ENCODE data around the gene DDX39A. TPM values are rescaled to one million over a fixed set of nuclear protein-coding genes. Genes with fewer than 3 reads are reported as not detected.
"Not testable (repeated sequence)": the region's sequence is repeated elsewhere in the genome, so short reads cannot be mapped to it uniquely, and the experiment has no call there.

DDX39A gene
- total RNA-seq, 1 donor from 2014 or later, result 81.8 TPM

DNA sequence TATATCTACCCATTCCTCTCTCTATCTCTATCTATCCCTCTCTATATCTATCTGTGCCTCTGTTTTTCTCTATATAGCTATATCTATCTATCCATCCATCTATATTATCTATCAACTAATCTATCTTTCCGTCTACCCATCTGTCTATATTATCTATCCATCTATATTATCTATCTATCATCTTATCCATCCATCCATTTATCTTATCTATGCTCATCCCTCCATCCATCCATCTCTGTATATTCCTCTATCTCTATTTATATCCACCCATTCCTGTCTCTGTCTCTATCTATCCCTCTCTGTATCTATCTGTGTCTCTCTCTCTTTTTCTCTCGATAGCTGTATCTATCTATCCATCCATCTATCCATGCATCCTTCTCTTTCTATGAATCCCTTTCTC is 41.8 kb upstream of the DDX39A start:
- Histone ChIP-seq H3K4me3 (no peak overlapping the region), H3K9me3 (no peaks in the 10 kb centered on the region), H3K27ac (no peak overlapping the region), H3K4me1 (no peaks in the 10 kb centered on the region), H3K36me3 (peaks cover 0 to 18% of the 10 kb centered on the region in 2 donors), H3K27me3 (no peaks in the 10 kb centered on the region)
- no peak for DNase-seq (ENCODE audit: extremely low spot score in 2 of 2)
- intact Hi-C loops (cut with DNase I), result no loop called here
- TF ChIP-seq, protein P1, sequence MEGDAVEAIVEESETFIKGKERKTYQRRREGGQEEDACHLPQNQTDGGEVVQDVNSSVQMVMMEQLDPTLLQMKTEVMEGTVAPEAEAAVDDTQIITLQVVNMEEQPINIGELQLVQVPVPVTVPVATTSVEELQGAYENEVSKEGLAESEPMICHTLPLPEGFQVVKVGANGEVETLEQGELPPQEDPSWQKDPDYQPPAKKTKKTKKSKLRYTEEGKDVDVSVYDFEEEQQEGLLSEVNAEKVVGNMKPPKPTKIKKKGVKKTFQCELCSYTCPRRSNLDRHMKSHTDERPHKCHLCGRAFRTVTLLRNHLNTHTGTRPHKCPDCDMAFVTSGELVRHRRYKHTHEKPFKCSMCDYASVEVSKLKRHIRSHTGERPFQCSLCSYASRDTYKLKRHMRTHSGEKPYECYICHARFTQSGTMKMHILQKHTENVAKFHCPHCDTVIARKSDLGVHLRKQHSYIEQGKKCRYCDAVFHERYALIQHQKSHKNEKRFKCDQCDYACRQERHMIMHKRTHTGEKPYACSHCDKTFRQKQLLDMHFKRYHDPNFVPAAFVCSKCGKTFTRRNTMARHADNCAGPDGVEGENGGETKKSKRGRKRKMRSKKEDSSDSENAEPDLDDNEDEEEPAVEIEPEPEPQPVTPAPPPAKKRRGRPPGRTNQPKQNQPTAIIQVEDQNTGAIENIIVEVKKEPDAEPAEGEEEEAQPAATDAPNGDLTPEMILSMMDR (IDR thresholded peaks at IDR 0.05), result no peak
- TF ChIP-seq POLR2AphosphoS5 (IDR thresholded peaks at IDR 0.05; ENCODE audit: insufficient read depth in 1 of 2, low read depth in 1 of 2) (no peak), POLR2A (IDR thresholded peaks at IDR 0.05) (no peak)

GRCh38 chr19:14459703-14460102 is 40.6 kb upstream of the DDX39A start:
- Histone ChIP-seq H3K4me1 (no peaks in the 10 kb centered on the region), H3K27ac (no peak overlapping the region), H3K36me3 (peaks cover 0 to 16% of the 10 kb centered on the region in 2 donors), H3K9me3 (no peaks in the 10 kb centered on the region), H3K4me3 (no peak overlapping the region), H3K27me3 (no peaks in the 10 kb centered on the region)
- DNase-seq (ENCODE audit: extremely low spot score in 2 of 2), result no peak
- intact Hi-C loops (cut with DNase I), result no loop called here
- TF ChIP-seq, protein P1 (IDR thresholded peaks at IDR 0.05), result no peak
- TF ChIP-seq POLR2A (IDR thresholded peaks at IDR 0.05), result no peak
- TF ChIP-seq POLR2AphosphoS5 (IDR thresholded peaks at IDR 0.05; ENCODE audit: insufficient read depth in 1 of 2, low read depth in 1 of 2), result no peak

DNA sequence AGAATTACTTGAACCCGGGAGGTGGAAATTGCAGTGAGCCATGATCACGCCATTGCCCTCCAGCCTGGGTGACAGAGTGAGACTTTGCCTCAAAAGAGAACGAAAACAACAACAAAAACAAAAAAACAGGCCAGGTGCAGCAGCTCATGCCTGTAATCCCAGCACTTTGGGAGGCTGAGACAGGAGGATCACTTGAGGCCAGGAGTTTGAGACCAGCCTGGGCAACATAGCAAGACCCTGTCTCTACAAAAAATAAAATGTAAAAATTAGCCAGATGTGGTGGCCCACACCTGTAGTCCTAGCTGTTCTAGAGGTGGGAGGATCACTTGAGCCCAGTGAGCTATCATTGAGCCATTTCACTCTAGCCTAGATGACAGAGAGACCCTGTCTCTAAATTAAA is 33.2 kb upstream of the DDX39A start:
- H3K36me3 ChIP-seq, result peaks cover 0 to 57% of the 10 kb centered on the region in 2 donors
- H3K4me1 ChIP-seq; DNase-seq (ENCODE audit: extremely low spot score in 2 of 2); H3K27me3 ChIP-seq; intact Hi-C loops (cut with DNase I); H3K27ac ChIP-seq; H3K9me3 ChIP-seq; H3K4me3 ChIP-seq: not testable (repeated sequence)

DNA sequence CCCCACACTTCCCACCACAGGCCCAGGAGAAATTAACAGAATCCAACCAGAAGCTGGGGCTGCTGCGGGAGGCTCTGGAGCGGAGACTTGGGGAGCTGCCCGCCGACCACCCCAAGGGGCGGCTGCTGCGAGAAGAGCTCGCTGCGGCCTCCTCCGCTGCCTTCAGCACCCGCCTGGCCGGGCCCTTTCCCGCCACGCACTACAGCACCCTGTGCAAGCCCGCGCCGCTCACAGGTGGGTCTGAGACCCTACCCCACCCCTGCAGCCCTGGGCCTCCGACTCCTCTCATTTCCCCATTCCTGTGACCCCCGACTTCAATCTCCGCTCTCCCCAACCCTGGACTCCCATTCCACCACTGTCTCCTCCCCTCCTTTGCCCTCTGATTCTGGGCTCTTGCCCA is 31.7 kb upstream of the DDX39A start:
- peaks cover 0 to 70% of the 10 kb centered on the region in 2 donors for H3K36me3 ChIP-seq
- intact Hi-C loops (cut with DNase I), result no loop called here
- TF ChIP-seq, protein P1 (IDR thresholded peaks at IDR 0.05), result no peak
- TF ChIP-seq POLR2AphosphoS5 (IDR thresholded peaks at IDR 0.05; ENCODE audit: insufficient read depth in 1 of 2, low read depth in 1 of 2), result no peak
- no peak for TF ChIP-seq POLR2A (IDR thresholded peaks at IDR 0.05)
- no peaks in the 10 kb centered on the region for H3K4me1 ChIP-seq
- no peak overlapping the region for H3K4me3 ChIP-seq
- no peak for DNase-seq (ENCODE audit: extremely low spot score in 2 of 2)
- H3K27ac ChIP-seq, result no peak overlapping the region
- no peaks in the 10 kb centered on the region for H3K27me3 ChIP-seq
- no peaks in the 10 kb centered on the region for H3K9me3 ChIP-seq

DNA sequence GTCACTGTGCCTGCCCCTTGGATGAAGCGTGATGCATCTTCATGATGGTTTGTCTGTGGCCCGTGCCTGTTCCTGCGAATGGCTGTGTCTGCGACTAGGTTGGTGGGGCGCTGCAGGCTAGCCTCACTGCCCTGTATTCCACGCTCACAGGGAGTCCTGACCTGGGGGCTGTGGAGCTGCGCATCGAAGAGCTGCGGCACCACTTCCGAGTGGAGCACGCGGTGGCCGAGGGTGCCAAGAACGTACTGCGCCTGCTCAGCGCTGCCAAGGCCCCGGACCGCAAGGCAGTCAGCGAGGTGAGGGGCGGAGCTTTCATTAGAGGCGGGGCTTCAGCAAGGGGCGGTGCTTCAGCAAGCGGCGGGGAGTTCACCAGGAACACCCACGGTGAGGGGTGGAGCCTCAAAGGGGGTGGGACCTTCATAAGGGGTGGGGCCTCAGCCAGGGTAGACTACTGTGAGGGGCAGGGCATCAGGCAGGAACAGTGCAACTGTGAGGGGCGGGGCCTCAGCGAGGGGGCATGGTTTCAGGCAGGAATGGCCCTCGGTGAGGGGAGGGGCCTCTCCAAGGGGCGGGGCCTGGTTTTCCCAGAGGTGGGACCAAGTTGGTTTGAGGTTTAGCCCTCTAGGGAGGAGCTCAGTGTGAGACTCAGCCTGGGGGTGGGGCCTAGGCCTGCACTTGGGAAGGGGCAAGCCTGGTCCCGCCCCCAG is 31.2 kb upstream of the DDX39A start:
- H3K27me3 ChIP-seq, result no peaks in the 10 kb centered on the region
- H3K4me1 ChIP-seq, result no peaks in the 10 kb centered on the region
- peaks cover 0 to 70% of the 10 kb centered on the region in 2 donors for H3K36me3 ChIP-seq
- TF ChIP-seq POLR2AphosphoS5 (IDR thresholded peaks at IDR 0.05; ENCODE audit: insufficient read depth in 1 of 2, low read depth in 1 of 2) (no peak), POLR2A (IDR thresholded peaks at IDR 0.05) (no peak)
- TF ChIP-seq, protein P1 (IDR thresholded peaks at IDR 0.05), result no peak
- no peak overlapping the region for H3K4me3 ChIP-seq
- no peak for DNase-seq (ENCODE audit: extremely low spot score in 2 of 2)
- intact Hi-C loops (cut with DNase I), result no loop called here
- no peaks in the 10 kb centered on the region for H3K9me3 ChIP-seq
- H3K27ac ChIP-seq, result no peak overlapping the region

Data from vagina (tissue), 2 donors.